Stimulated activated CD8-positive, alpha-beta memory T cell treated with anti-CD3 and anti-CD28 coated beads, Interleukin-7, amount 100 ng/mL, for 24 hours (primary cell): ENCODE data around the gene SLC2A10.

ENCODE experiments used
- DNase-seq: peaks from one replicate; pipeline ENCODE4 v3.0.0-alpha.2; 2020; ENCODE audit warnings: low read depth

The SLC2A10 gene

DNA sequence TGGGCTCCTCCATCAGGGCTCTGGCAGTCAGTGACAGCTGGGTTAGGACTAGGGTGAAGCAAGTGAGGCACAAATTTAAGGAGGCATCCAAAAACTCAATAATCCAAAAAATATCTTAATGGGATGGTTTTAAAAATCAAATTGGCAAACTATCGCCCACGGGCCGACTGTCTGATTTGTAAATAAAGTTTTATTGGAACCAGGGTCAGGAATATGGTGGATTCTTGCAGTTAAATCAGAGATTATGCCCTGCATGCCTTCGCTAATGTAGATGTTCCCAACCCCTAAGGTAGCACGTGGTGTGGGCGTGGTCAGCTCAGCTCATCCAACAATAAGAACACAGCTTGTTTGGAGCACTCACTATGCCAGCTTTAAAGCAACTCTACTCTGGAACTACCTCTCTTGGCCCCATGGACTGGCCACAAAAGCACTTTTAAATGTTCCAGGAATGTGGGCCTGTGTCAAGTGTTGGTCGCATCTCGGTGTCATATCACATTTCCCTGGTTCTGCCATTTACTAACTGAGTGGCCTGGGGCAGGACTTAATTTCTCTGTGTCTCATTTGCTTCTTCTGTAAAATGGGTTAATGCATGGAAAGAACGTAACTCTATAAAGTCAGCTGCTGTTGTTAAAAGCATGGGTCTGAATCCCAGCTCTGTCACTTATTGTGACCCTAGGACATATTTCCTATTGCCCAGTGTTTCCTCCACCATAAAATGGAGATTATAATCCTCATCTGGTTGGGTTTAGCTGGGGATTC, 27.2 kb upstream of the SLC2A10 start:
- DNase-seq = no peak

DNA sequence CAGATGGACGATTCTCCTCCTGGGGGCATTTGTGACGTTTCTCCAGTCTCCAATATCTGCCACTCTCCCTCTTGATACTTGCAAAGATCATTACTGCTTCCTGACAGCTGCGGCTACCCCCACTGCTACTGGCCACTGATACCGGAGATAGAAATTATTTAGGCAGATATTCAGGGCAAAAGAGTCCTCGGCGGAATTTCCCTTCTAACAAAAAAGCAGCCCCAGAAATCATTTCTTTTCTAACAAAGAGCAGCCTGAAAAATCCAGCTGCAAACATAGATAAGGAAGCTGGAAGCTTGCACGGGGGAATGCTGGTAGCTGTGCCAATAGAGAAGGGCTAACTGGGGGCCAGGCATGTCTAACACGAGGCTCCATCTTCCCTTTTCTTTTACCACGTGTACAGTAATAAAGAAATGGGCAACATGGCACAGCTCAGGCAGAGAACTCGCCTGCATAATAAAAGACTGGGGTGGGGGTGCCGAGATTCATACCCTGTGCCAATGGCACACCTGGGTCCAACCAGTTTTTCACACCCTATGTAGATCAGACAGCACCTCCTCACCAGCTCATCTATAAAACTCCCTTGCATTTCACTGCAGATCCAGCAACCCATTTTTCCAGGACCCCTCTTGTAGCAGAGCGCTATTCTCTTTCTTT, 26.3 kb upstream of the SLC2A10 start:
- no peak for DNase-seq

DNA sequence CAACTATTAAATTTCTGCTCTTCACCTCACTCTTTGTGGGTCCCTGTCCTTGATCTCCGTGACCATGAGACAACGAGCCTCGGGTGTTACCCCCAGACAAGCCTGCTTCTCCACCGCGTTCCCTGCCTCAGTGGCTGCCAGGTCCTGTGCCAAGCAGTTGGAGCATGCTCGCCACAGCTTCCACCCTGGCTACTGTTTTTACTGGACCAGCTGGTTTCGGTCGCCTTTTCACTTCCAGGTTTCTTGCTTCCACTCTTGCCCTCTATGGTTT, 25.8 kb upstream of the SLC2A10 start:
- DNase-seq = no peak

DNA sequence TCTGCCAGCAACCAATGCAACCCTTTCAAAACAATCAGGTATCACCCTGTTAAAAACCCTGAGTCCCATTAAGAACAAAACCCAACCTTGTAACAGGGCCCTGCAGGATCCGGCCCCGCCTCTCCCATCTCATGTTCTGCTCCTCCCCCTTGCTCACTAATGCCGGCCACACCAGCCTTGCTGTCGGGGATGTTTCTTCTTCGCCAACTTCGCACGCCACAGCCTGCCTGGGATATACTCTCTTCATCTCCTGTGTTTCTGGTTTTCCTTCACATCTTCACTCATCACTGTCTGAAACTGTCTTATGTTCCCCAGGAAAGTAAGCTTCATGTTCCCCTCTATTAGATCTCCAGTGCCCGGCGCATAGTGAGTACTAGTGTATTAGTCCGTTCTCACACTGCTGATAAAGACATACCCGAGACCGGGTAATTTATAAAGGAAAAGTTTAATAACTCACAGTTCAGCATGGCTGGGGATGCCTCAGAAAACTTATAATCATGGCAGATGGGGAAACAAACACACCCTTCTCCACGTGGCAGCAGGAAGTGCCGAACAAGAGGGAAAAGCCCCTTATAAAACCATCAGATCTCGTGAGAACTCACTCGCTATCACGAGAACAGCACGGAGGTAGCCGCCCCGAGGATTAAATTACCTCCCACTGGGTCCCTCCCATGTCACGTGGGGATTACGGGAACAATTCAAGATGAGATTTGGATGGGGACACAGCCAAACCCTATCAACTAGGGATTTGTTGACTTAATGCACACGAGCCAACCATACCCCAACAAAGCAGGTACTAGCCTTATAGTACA, 25.3 kb upstream of the SLC2A10 start:
- no peak for DNase-seq

DNA sequence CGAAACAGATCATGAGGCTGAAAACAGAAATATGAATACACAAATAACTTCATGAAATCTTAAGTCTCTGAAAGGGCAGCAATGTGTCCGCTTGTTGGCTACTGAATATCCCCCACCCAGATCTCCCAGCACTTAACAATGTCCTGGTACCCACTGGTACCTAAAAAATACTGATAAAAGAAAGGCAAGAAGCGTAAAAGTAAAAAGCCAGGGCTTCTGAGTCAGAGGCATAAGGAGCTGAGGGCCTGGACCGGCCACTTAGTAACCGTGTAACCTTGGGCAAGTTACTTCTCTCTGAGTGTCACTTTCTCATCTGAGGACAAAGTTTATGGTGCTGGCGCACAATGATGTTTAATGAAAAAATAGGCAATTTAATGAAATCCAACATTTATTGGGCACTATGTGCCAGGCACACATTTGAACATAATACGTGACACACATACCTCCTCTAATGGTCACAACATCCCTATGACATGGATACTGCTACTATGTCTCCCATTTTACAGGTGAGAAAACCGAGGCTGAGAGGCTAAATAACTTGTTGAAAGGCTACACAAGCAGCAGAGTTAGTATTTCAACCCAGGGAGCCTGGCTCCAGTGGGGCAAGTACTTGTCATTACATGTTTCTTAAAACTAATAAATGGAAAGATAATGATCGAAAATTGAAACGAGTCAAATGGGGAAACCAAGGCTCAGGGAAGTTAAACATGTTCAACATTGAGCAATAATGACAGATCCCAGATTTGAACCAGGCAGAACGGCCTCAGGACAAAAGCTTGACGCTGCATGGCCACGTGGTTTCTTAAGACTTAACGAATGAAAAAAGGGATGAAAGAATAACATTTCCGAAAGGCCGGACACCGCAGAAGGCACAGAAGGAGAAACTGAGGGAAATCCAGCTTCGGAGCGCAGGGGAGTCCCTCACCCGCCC, 21.0 kb upstream of the SLC2A10 start:
- DNase-seq = peak; percentile 1

DNA sequence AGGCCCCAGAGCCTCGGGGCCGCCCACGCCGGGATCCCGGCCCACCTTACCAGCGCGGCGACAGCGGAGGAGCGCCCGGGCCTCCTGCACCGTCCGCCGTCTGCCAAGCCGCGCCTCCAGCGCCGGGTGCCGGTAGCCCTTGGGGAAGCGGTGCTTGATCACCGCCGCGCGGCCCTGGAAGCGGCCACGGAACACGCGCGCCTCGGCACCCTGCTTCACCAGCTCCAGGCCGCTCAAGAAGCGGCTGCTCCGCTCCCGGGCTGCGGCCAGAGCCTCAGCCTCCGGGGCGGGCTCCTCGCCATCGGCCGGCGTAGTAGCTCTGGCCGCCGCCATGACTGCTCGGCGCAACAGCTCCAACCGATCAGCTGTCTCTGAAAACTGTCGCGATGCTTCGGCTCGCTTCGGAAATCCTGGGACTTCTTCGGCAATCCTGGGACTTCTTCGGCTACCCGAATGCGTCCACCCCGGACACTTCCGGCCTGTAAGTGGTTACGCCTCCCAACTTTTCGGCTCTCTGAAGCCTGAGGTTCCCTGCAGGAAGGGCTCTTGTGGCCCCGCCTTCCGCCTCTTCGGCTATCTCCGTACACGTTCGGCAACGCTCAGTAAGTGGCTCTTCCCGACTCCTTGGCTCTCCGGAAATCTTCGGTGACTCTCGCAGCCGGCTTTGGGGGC, 20.2 kb upstream of the SLC2A10 start, which contains the start of gene TP53RK:
Gene TP53RK (minus strand): TSS at position 363 of the 672 bp plus-strand sequence. CDS start 30 bp downstream, at position 333.
- DNase-seq = peak; percentile 93

DNA sequence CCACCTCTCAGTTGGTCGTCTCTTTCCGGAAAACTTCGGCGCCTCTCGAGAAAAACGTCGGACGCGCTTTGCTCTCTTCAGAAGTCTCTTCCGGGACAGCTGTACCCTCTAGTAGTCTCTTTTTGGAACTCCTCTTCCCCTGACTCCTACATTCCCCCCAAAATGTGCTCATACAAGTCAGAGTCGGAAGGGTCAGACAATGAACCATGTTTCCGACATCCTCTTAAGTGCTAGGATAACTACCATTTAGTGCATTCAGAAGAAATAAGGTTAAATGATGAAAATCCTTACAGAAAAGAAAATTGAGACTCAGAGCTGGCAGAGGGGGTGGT, 19.7 kb upstream of the SLC2A10 start:
- no peak for DNase-seq

DNA sequence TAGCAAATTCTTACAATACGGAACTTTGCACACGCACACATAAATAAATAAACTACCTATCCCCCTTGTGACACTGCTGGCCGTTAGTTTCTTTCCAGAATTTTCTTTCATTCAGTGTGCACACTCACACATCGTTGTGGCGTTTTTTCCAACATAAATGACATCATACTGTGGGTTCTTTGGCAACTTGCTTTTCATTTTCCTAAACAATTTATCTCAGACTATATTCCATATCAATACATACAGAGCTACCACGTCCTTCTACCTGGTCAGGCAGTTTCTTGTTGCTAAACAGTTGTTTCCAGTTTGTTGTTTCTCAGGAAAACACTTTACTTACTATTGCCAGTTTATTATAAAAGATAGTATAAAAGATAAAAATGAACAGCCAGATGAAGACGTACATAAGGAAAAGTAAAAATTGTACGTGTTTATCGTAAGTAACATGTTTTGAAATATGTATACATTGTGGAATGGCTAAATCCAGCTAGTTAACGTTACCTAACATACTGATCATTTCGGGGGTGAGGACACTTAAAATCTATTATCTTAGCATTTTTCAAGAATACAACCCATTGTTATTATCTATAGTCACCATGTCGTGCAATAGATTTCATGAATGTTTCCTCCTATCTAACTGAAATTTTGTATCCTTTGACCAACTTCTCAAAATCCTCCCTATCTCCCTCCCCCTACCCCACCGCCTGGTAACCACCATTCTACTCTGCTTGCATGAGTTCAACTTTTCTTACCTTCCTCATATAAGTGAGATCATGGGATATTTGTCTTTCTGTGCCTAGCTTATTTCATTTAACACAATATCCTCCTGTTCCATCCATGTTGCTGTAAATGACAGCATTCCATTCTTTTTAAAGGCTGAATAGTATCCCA, 19.0 kb upstream of the SLC2A10 start:
- no peak for DNase-seq

DNA sequence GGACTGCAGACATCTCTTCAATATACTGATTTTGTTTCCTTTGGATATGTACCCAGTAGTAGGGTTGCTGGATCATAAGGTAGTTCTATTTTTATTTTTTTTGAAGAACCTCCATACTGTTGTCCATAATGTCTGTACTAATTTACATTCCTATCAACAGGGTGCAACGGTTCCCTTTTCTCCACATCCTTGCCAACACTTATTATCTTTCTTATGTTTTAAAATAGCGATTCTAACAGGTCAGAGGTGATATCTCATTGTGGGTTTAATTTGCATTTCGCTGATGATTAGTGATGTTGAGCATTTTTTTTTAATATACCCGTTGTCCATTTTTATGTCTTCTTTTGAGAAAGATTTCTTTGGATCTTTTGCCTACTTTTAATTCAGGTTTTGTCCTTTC, 18.3 kb upstream of the SLC2A10 start:
- DNase-seq = no peak

DNA sequence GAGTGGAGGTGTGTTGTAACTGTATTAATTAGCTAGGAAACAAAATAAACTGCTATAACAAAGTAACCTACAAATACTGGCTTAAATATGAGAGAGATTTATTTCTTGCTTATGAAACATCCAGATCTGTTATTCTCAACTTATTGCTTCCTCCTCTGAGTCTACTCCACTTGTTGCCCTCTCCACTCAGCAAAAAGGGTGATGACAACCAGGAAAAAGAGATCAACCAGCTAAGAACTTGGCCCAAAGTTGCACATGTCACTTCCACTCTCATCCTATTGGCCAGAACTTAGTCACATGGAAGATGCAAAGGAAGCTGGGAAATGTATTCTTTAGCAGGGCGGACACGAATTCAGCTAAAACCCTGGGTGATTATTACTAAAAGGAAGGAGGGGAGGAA, 15.0 kb upstream of the SLC2A10 start:
- no peak for DNase-seq

DNA sequence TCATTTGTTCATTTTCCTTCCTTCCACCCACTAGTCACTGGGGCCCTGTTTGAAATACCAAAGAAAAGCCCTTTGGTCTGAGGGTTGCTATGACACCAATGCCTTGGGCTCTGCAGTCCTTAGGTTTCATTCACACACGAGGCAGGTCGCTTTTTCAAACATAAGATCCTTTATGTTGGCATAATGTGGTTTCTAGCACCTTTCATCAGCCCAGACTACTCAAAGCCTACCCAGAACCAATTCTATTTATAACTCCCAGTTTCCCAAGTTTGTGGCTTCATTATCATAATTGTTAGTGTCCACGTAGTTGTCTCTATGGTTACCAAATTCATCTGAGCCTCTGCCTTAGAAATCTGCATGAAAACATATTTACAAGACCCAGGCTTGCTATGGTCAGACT, 13.6 kb upstream of the SLC2A10 start:
- DNase-seq = no peak

DNA sequence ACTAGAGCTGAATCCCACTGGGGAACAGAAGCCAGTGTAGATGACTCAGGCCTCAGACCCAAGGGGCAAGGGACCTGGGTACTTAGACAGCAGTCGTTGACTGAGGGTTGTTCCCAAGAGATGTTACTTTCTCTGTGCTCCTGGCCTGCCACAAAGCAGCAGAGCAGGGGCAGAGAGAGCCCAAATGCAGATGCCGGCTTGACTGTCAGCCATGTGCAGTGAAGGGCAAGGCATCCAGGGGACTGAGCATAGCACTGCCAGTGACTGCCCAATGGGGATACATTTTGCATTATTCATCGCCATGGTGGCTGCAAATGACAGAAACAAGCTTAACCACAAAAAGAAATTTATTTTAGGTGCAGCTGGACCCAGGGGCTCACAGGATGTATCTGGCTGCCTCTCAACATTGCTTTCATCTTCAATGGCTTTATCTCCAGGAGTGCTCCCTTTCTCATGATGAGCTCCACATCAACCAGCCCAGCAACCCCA, 12.6 kb upstream of the SLC2A10 start:
- DNase-seq = no peak

DNA sequence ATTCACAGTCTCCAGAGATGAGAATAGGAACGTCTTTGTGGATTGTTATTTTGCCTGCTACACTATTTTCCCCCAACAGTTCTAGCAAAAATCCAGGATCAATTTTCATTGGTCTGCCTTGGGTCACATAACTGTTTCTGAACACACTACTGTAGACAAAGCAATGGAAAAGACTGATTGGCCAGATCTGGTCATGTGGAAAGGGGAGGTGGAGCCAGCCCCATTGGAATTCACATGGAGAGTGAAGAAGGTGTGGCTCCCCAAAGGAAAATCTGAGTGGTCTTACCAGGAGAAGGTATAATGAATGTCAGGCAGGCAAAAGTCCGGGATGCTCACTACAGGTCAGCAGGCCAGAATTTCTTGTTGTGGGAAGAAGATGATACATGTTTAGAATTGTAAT, 10.7 kb upstream of the SLC2A10 start:
- DNase-seq = no peak

DNA sequence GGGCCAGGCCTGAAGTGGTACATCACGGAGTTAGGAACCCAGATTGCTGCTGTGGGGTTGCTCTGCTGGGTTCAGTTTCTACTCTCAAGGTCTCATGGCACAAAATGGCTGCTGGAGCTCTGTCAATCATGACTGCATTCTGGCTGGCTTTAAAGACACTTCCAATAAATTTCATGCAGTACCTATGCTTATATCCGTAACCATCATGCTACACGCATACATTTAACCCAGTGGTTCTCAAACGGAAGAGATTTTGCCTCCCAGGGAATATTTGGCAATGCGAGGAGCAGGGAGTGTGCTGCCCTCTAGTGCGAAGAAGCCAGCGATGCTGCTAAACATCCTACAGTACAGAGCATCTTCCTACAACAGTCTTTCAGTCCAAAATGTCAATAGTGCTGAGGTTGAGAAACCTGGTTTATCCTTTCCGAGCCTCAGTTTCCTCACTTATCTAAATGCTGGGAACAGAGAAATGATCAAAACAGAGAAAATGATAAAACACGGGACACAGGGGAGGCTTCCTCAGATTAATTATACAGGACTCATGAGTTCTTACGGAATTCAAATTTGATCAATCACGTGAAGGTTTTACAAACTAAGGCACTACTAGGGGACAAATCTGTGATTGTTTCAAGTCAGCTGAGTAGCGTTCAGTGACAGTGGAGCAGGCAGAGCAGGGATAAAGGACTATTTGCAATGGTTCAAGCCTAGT, 9.6 kb upstream of the SLC2A10 start:
- DNase-seq = no peak

DNA sequence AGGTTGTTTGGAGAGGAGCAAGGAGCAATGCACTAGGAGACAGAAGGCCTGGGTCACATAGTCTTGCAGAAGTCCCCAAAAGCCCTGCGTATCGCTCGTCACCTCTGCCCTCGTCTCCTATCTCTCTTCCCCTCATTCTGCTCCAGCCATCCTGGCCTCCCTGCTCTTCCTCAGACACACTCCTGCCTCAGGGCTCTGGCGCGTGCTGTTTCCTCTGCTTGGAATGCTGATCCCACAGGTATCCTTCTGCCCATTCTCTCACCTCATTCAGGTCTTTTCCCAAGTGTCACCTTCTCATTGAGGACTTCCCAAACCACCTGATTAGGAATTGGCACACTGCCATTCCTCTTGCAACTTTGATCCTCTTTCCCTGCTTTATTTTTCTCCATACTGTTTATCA, 9.0 kb upstream of the SLC2A10 start:
- no peak for DNase-seq

DNA sequence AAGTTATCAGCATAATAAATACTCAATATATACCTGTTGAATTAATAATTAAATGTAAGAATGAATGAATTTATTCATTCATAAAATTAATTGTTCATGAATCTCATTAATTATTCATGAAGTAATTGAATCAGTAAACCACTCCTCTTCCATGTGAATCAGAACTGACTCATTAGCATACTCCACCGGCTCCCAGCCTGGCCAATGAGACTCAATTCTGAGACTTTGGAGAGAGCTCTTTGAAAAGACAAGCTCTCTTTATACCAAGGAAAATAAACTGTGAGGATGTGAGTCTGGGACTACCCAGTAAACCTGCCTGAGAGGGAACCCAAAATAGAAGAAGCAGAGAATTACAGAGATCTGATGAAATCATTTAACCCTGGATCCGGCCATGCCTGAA, 8.4 kb upstream of the SLC2A10 start:
- DNase-seq = no peak

DNA sequence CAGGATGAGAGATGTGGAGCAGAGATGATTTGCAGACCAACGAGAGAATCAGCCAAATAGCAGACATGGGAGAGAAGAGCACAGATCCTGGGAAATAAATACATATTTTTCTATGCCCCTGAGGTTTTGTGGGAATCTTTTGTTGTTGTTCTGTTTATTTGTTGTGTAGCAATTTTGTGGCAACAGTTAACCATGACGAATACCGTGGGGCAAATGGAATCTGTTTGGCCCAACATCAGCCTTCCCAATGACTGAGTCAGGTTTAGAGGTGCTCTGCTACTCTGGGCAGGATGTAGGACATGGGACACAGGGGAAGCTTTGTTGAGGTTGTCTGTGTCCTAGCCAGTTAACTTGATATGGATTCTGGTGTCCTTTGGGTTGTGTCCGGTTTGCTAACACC, 7.9 kb upstream of the SLC2A10 start:
- DNase-seq = no peak

DNA sequence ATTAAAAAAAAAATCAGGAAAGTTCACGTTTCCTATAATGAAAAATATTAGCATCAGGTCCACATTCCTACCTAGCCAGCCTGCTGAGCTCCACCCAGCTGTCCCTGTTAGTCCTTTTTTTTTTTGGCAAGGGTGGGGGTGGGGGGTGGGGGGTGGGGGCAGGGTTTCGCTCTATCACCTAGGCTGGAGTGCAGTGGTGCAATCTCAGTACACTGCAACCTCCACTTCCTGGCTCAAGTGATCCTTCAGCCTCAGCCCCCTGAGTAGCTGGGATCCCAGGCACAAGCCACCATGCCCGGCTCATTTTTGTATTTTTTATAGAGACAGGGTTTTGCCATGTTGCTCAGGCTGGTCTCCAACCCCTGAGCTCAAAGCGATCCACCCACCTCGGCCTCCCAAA, 7.5 kb upstream of the SLC2A10 start:
- DNase-seq = no peak

DNA sequence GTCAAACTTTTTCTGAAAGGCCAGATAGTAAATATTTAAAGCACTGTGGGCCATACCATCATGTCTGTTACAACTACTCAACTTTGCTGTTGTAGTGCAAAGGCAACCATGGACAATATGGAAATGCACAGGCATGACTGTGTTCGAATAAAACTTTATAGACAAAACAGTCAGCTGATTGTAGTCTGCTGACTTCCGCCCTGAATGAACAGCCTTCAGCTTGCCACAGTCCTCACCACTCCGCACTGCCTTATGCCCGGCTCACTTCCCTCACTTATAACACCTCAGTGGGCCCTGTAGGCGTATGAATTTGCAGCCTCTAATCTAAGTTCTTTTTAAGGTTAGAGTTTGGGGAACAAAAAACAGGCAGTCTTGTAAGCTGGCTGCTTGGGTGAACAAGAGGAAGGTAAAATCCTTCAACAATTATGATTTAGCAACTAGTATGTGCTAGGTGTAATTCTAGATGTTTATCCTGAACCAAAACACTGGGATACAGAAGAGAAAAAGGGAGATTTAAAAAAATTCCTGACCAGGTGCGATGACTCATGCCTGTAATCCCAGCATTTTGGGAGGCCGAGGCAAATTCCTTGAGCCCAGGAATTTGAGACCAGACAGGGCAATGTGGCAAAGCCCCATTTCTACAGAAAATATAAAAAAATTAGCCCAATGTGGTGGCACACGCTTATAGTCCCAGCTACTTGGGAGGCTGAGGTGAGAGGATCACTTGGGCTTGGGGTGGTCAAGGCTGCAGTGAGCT, 6.8 kb upstream of the SLC2A10 start:
- DNase-seq = no peak
